Bronchial epithelial cell (primary cell): ENCODE measurements around the gene PCARE. TPM values are rescaled to one million over a fixed set of nuclear protein-coding genes. Genes with fewer than 3 reads are reported as not detected.

Experiments used
- DNase-seq: peaks from one replicate; pipeline ENCODE4 v3.0.0-alpha.2; 2010; ENCODE audit warnings: low read depth
- FAIRE-seq: peaks from 2 replicates; lab custom pipeline; 2011; peaks lifted over from hg19 to GRCh38; lab: Jason Lieb, UNC
- H3K27me3 ChIP-seq: 2 replicates; pipeline ENCODE4 v1.5.1; 2011; ENCODE audit warnings: low read length; ENCODE audit not compliant: control insufficient read depth, insufficient read depth
- H3K36me3 ChIP-seq: 2 replicates; pipeline ENCODE4 v1.5.1; 2011; ENCODE audit warnings: low read length; ENCODE audit not compliant: control insufficient read depth, insufficient read depth
- H3K4me3 ChIP-seq: 2 replicates; pipeline ENCODE4 v1.5.1; 2011; ENCODE audit warnings: mild to moderate bottlenecking, low read depth, low read length, control low read depth
- CTCF ChIP-seq: IDR thresholded peaks from 2 replicates; pipeline ENCODE4 v1.5.1; 2011; ENCODE audit warnings: mild to moderate bottlenecking, moderate library complexity, low read length, control low read depth, inconsistent platforms; ENCODE audit not compliant: insufficient read depth, severe bottlenecking
- total RNA-seq: library from RNA; depleted of rRNA; stranded (reverse); fragments of >200 nt; gene quantifications from 2 replicates; pipeline ENCODE4 v1.2.1, GENCODE V29; 2014

Gene PCARE
- total RNA-seq, 1 donor from 2014 or later, result not detected

GRCh38 chr2:29073933-29074332, 390 bp downstream of the PCARE start:
- no peaks in the 10 kb centered on the region for H3K36me3 ChIP-seq
- DNase-seq, result no peak
- no peak overlapping the region for H3K4me3 ChIP-seq
- peak; percentile 32 for FAIRE-seq
- no peak for TF ChIP-seq CTCF
- no peaks in the 10 kb centered on the region for H3K27me3 ChIP-seq

GRCh38 chr2:29072971-29073725, 1.2 kb downstream of the PCARE start:
- Histone ChIP-seq H3K36me3 (no peaks in the 10 kb centered on the region), H3K4me3 (no peak overlapping the region), H3K27me3 (no peaks in the 10 kb centered on the region)
- no peak for TF ChIP-seq CTCF
- no peak for FAIRE-seq
- DNase-seq, result no peak

- H3K27me3 ChIP-seq, result no peaks in the 10 kb centered on the region
- no peak overlapping the region for H3K4me3 ChIP-seq
- H3K36me3 ChIP-seq, result no peaks in the 10 kb centered on the region
- no peak for TF ChIP-seq CTCF
- no peak for DNase-seq
- FAIRE-seq, result no peak
These were observed 2.1 kb downstream of the PCARE start for GRCh38 chr2:29072251-29072650.

- no peaks in the 10 kb centered on the region for H3K27me3 ChIP-seq
- DNase-seq (no peak), FAIRE-seq (no peak)
- H3K4me3 ChIP-seq, result no peak overlapping the region
- no peak for TF ChIP-seq CTCF
- no peaks in the 10 kb centered on the region for H3K36me3 ChIP-seq
These were observed 3.0 kb downstream of the PCARE start for GRCh38 chr2:29071032-29071975.

GRCh38 chr2:29070526-29070925, 3.8 kb downstream of the PCARE start:
- Histone ChIP-seq H3K4me3 (no peak overlapping the region), H3K36me3 (no peaks in the 10 kb centered on the region), H3K27me3 (no peaks in the 10 kb centered on the region)
- FAIRE-seq (no peak), DNase-seq (no peak)
- no peak for TF ChIP-seq CTCF
